HG02610 (cell line): ENCODE data around the gene TCTN1.

Experiments used
- ATAC-seq: cut with Tn5 transposase; IDR thresholded peaks from one replicate; pipeline ENCODE4 v1.9.1; 2021; ENCODE audit warnings: mild to moderate bottlenecking, moderate library complexity; ENCODE audit not compliant: unreplicated experiment

TCTN1 gene

DNA sequence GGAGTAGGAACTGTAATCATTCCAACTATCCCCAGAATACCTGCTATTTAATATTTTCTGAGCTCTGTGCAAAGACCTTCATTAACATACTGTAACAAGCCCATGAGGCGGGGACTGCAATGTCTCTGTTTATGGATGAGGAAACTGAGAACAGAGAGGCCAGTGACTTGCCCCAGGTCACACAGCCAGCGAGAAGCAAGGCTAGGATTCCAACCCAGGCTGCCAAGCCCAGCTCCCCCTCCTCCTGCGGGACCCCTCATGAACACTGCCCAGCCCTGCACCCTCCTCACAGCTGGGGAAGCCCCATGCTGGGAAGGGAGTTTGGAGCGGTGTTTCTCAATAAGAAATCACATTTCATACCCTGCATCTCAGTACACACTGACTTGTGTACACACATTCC is 64.1 kb downstream of the TCTN1 start:
- ATAC-seq, result peak; percentile 3

DNA sequence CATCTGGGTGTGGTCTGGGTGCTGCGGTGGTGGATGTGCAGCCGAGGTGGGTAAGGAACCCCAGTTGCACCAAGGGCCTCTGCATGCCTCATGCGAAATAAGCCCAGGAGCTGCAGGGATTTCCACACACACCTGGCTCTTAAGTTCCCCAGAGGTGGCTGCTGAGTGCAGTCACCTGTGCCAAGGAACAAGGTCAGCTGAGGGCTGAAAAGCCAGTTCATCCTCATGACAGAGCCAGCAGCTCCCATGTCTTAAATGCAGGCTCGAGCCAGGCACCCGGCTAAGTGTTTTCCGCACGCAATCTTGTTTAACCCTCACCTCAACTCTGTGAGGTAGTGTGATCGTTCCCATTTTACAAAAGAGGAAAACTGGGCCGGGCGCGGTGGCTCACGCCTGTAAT is 65.3 kb downstream of the TCTN1 start:
- no peak for ATAC-seq

DNA sequence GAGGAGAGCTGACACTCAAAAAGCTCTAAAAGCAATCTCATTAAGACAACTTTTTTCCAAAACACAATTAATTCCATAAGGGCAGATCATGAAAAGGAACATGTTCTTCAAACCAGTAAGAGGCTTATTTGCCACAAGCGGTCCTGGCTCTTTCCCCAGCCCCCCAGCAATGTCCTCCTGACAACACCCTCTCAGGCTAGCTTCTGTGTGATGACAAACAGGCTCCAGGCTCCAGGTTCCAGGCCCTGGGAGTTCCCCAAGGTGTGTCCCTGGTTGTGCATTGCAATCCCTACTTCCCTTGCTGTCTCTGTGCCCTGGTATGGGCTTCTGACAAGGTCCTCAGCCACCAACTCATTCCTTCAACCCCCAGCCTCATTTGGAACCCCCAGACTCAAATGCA is 66.1 kb downstream of the TCTN1 start:
- no peak for ATAC-seq

DNA sequence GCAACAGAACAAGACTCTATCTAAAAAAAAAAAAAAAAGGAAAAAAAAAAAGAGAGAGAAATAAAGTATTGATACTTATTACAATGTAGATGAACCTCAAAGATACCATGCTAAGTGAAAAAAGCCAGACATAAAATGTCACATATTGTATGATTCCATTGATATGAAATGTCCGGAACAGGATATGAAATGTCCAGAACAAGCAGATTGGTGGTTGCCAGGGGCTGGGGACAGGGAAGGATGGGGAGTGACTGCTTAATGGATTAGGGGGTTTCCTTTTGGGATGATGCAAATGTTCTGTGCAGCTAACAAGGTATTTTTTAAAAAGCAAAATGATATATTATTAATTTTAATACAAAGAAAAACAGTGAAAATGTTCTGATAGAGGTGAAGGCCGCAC is 70.0 kb downstream of the TCTN1 start:
- ATAC-seq, result no peak

DNA sequence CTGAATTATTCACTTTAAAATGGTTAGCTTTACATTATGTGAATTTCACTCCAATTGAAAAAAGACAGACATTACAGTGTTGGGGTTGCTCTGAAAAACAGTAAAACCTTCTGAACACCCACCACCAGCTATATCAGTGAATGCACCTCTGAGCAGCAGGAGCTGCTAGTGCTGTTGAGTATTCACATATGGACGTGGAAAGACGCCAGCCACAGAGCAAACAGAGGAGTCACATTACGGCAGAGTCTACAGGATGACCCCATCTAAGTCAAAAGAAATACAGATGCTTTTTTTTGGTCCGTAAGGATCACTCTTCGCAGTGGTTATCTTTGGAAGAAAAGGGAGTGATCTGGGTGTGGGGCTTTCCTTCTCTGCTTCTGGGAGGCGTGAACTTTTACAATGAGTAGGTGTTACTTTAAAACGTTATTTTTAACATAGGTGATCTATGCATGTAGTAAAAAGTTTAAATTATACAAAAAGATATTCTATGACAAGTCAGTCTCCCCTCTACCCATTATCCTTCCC is 70.4 kb downstream of the TCTN1 start:
- ATAC-seq, result no peak

DNA sequence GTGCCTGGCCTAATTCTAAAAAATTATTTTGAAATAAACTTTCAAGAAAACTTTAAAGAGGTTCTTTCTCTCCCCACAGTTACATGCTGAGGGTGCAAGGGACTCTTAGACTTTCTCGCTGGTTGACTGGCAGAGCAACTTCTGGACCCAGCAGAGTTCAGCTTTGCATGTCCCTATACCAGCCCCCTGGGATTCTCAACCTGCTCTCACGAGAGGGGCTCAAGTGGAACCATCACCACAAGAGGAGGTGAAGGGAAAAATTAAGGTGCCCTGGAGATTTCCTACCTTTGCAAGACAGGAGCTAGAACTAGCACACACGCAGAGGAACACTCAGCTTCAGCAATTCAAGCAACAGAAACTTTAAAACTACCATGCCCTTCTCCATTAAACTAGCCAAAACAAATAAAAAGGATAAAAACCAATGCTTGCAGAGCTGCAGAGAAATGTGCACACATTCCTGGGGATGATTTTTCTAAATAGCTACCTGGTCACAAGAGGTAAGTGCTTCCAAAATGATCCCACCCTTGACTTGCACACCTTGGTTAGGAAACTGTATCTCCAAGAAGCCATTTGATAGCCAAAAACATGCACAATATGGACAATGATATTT is 72.5 kb downstream of the TCTN1 start:
- no peak for ATAC-seq

DNA sequence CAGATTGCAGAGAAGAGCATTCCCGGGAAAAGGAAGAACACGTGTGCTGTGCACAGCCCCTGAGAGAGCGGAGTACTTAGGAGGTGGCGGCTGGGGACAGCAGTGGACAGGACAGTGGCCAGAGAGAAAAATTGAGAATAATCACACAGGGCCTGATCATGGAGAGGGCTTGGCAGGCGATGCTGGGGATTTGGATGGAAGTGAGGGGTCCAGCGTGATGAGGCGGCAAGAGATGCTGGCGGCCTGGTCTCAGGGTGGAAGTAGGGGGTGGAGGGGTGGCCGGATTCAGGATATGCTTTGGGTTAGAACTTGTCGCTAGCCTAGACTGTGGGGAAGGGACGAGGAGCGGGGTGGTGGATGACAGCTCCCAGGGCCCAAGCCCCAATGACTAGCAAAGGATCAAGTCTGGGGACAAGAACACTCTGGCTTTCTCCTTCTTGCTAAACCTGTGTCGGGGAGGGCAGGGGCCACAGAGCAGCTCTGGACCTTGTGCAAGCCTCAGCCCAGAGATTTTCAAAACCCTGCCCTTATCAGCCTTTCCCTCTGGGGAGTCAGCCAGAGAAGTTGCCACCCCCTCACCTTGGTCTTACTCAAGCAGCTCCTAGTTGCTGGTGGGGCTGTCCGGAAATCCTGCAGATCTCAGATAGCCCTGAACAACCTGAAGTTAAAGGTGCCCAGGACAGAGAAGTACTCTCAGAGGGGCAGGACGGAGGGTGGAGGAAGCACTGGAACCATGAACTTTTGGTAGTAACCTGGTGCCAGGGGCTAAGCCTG is 73.7 kb downstream of the TCTN1 start:
- ATAC-seq, result no peak

DNA sequence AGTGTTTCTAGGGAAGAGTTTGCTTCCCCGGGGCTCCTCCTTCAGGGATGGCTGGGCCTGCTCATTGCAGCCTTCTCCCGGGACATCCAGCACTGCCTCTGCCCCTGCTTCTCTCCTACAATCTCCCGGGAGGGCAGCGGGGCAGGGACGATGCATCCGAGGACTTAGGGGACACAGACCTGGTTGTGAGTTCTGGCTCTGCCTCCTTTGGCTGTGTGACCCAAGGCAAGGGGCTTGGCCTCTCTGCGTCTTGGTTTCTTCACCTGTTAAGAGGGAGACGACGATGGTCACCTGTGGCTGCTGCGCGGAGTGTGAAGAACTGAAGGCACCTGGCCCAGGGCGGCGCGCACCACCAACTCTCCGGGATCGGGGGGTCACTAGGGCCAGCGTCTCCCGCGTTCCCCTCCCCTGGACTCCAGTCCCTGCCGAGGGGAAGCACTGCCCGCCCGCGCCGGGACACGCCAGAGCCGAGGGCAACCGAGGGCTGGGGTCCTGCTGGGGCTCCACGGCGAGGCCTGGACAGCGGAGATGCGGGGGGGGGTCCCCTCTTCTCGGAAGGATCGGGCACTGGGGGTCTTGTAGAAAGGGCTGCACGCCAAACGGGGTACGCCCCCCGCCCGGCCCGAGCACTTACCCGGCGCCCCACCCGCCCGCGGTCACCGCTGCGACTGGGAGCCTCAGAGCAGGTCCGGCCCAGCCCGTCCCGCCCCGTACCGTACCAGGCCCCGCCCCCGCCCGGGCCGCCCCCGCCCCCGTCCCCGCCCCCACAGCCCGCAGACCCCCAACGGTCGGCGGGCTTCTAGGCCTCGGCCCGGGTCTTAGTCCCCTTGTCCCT is 74.7 kb downstream of the TCTN1 start, which contains the start of gene HVCN1:
TSS of gene HVCN1 (minus strand) at position 670 of the 835 bp plus-strand sequence. CDS start 5,870 bp downstream, outside the sequence.
- peak; percentile 22 for ATAC-seq

DNA sequence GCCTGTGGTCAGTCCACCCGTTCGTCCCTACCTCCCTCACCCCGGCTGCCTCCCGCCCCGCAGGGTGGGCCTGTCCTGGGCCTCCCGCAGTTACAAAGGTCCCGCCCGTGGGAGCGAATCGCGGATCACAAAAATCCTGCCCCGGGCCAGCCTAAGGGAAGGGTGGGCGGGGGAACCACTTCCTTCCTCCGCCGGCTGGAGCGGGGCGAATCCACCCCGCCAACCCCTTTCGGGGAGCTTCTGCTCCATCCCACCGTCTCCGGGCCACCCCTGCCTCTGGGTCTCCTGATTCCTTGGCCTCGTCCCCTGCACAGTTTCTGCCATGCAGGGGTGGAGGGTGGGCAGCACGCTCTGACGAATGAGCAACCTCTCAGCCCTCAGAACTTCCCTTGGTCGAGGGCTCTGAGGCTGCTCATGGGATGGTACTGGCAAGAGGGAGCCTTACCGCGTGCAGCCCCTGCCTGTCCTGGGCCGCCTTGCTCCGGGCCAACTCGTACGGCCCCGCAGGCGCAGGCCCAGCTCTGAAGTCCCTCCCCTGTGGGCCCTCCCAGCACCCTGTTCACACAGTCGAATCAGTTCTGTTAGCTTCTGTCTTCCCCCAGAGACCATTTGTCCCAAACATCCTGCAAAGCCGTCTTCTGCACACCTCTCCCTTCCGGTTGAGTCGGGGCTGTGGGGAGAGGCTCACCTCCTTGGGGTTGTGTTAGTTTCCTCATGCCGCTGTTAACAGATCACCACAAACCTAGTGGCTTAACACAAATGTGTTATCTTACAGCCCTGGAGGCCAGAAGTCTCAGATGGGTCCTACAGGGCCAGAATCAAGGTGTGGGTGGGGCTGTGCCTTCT is 75.6 kb downstream of the TCTN1 start:
- ATAC-seq, result peak; percentile 61

DNA sequence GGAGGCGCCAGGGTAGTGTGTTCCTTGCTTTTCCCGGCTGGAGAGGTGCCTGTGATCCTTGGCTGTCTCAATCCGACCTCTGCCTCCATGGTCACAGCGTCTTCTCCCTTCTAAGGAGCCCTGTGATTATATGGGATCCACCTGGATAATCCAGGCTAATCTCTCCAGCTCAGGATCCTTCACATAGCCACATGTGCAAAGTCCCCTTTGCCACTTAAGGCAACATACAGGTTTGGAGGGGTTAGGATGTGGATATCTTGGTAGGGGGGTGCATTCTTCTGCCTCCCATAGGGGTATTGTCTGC is 76.2 kb downstream of the TCTN1 start:
- no peak for ATAC-seq

DNA sequence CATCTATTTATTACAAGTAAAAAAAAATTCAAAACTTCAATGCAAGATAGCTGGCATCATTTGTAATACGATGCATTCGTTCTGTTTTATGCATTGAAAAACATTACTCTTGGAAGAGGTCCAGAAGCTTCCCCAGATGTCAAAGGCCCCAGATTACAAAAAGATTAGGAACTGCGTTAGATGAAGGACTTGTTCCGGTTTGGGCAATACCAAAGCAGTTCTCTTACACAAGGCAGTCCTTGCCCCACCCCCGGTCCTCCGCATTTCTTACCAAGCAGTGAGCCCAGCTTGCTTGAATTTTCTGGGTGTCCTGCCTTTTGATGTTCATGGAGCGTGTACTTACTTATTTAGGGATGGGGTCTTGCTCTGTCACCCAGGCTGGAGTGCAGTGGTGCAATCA is 79.8 kb downstream of the TCTN1 start:
- ATAC-seq, result no peak

DNA sequence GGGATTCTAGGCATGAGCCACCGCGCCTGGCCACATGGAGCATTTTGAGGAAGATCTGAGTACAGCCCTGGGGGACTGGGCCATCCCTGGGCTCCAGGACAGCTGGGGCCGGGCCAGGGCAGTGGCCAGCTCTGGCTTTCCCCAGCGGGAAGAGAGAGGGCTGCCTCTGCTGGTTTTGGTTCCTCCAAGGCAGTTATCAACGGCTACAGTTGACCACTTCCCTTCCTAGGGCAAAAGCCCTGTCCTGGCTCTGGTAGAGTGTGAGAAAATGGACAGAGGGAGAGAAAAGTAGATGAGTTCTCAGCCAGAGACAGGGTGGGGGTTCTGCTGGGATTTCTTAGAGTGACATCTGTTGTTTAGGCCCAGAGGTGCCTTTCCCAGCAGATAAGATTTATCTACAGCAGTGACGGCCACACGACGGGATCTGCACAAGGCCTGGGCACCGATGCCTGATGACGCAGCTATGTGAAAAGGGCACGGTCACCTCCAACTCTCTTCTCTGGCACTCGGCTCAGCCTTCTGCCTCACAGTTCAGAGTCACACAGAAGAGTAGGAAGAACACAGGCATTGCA is 80.5 kb downstream of the TCTN1 start:
- no peak for ATAC-seq

DNA sequence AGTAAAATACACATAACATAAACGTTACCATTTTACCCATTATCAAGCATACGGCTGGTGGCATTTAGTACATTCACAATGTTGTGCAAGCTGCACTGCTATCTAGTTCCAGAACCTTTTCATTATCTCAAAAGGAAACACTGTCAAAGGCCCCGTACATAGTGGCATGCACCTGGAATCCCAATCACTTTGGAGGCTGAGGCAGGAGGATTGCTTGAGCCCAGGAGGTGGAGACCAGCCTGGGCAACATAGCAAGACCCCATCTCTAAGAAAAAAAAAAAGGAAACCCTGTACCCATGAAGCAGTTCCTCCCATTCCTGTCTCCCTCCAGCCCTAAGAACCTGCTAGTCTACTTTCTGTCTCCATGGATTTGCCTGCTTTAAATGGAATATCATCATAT is 82.4 kb downstream of the TCTN1 start:
- no peak for ATAC-seq

DNA sequence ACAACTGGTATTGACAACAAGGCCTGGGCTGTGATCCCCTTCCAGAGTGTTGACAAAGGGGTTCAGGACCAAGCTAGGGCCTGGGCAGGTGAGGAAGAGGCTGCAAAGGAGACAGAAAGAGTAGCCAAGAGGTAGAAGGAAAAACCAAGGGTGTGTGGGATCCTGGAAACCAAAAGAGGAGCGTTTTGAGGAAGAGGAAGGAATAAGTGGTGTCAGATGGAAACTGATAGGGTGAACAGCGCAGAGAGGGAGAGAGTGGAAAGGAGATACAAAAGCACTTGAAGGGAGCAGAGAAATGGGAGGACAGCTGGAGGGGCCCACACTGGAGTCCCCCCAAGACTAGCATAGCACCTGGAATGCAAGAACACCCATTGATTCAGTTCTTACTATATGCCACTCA is 83.3 kb downstream of the TCTN1 start:
- no peak for ATAC-seq

DNA sequence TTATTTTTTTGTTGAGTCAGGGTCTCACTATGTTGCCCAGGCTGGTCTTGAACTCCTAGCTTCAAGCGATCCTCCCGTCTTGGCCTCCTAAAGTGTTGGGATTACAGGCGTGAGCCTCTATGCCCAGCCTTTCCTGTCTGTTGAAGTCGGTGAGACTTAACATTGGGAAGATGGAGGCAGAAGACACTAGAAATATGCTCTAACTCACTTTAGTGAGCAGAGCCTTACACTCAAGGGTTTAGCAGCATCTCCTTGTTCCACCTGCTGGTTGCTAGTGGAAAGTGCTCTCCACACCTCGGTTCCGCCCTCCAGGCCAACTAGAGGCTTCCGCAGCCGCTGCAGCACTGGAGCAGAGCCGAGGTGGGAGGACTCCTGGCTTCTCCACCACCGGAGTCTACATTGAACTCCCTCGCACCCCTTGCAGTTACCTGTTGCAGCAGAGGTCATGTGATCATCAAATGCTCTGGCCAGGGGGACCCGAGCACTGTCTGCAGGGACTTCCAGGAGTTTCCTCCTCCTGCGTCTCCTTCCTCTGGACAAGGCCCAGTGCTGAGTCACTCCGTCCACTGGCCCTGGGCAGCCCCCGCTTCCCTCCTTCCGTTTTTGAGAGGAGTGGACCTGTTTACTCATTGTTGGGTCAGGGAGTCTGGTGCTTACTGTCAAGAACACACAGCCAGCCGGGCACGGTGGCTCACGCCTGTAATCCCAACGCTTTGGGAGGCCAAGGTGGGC is 84.4 kb downstream of the TCTN1 start:
- peak; percentile 87 for ATAC-seq
